HPDE6-E6E7 (cell line): ENCODE results near the gene KLF16.
"Not testable (repeated sequence)": the region's sequence is repeated elsewhere in the genome, so short reads cannot be mapped to it uniquely, and the experiment has no call there.

Source experiments
- DNase-seq: peaks from one replicate; pipeline ENCODE4 v3.0.0; 2011; ENCODE audit warnings: missing footprints; ENCODE audit errors: extremely low spot score

Gene KLF16

GRCh38 chr19:1884291-1884718 lies 20.9 kb upstream of the KLF16 start:
- no peak for DNase-seq

- no peak for DNase-seq
These were observed 20.4 kb upstream of the KLF16 start for GRCh38 chr19:1883784-1884183.

- DNase-seq = no peak
These were observed 19.7 kb upstream of the KLF16 start for GRCh38 chr19:1882786-1883692.

- DNase-seq = no peak
These were observed 18.9 kb upstream of the KLF16 start for GRCh38 chr19:1882089-1882785.

GRCh38 chr19:1881393-1882088 lies 18.2 kb upstream of the KLF16 start:
- not testable (repeated sequence) for DNase-seq

GRCh38 chr19:1880611-1881392 lies 17.4 kb upstream of the KLF16 start:
- DNase-seq = no peak

GRCh38 chr19:1879982-1880381 lies 16.6 kb upstream of the KLF16 start:
- not testable (repeated sequence) for DNase-seq

GRCh38 chr19:1878583-1878982 lies 15.2 kb upstream of the KLF16 start:
- not testable (repeated sequence) for DNase-seq

GRCh38 chr19:1877280-1877660 lies 13.9 kb upstream of the KLF16 start:
- not testable (repeated sequence) for DNase-seq

GRCh38 chr19:1876496-1877279 lies 13.3 kb upstream of the KLF16 start:
- not testable (repeated sequence) for DNase-seq

GRCh38 chr19:1875646-1876495 lies 12.5 kb upstream of the KLF16 start:
- DNase-seq = no peak

GRCh38 chr19:1875265-1875645 lies 11.9 kb upstream of the KLF16 start:
- not testable (repeated sequence) for DNase-seq

- no peak for DNase-seq
These were observed 11.3 kb upstream of the KLF16 start for GRCh38 chr19:1874554-1875185.

- no peak for DNase-seq
These were observed 10.4 kb upstream of the KLF16 start for GRCh38 chr19:1873524-1874473.

- no peak for DNase-seq
These were observed 9.6 kb upstream of the KLF16 start for GRCh38 chr19:1872807-1873523.

- DNase-seq = no peak
These were observed 8.3 kb upstream of the KLF16 start for GRCh38 chr19:1871630-1872029.

GRCh38 chr19:1871140-1871597 lies 7.8 kb upstream of the KLF16 start:
- DNase-seq = no peak
